Stimulated activated CD4-positive, alpha-beta T cell treated with anti-CD3 and anti-CD28 coated beads, TNF-alpha, amount 100 ng/mL, for 1 hour (primary cell): ENCODE measurements around the gene TRUB2.

Experiments used
- DNase-seq, 3 donors: peaks; one replicate each; pipeline ENCODE4 v3.0.0-alpha.2; 2020; ENCODE audit warnings: low read depth in 3 of 3, low spot score in 1 of 3

Gene TRUB2

GRCh38 chr9:128274245-128274644 lies 48.0 kb downstream of the TRUB2 start:
- DNase-seq, result no peak

GRCh38 chr9:128271512-128271911 lies 50.7 kb downstream of the TRUB2 start:
- DNase-seq, result no peak

- DNase-seq, result no peak
Measured at GRCh38 chr9:128271112-128271511, 51.1 kb downstream of the TRUB2 start.

GRCh38 chr9:128266868-128267590 lies 55.2 kb downstream of the TRUB2 start:
- no peak for DNase-seq

- no peak for DNase-seq
Measured at GRCh38 chr9:128265348-128265847, 56.8 kb downstream of the TRUB2 start.

- no peak for DNase-seq
Measured at GRCh38 chr9:128262687-128263086, 59.6 kb downstream of the TRUB2 start.

- no peak for DNase-seq
Measured at GRCh38 chr9:128260340-128260739, 61.9 kb downstream of the TRUB2 start.

GRCh38 chr9:128259156-128259555 lies 63.1 kb downstream of the TRUB2 start:
- no peak for DNase-seq

GRCh38 chr9:128258326-128258725 lies 63.9 kb downstream of the TRUB2 start:
- DNase-seq, result no peak

GRCh38 chr9:128257907-128258306 lies 64.3 kb downstream of the TRUB2 start:
- no peak for DNase-seq

GRCh38 chr9:128257086-128257825 lies 65.0 kb downstream of the TRUB2 start:
- no peak for DNase-seq
